ENCODE measurements around the gene PROK1. TPM values are rescaled to one million over a fixed set of nuclear protein-coding genes. Genes with fewer than 3 reads are reported as not detected.

Gene PROK1
- total RNA-seq, 4 donors from 2014 or later = 0.72 to 4.2 TPM; not detected in 2

- H3K4me3 ChIP-seq = no peak overlapping the region
- WGBS = 52% methylated on average over 10 of the region's 10 CpGs
- peaks cover 13% of the 10 kb centered on the region for H3K4me1 ChIP-seq
- no peak for TF ChIP-seq POLR2A (IDR thresholded peaks at IDR 0.05)
- no peak for TF ChIP-seq CTCF (IDR thresholded peaks at IDR 0.05)
- TF ChIP-seq EP300 (IDR thresholded peaks at IDR 0.05) = no peak
- no peak for TF ChIP-seq POLR2AphosphoS5 (IDR thresholded peaks at IDR 0.05)
- DNase-seq (ENCODE audit: low spot score in 2 of 2) = no peak
- H3K9me3 ChIP-seq = no peaks in the 10 kb centered on the region
- H3K27me3 ChIP-seq = peaks cover 10% of the 10 kb centered on the region
- H3K27ac ChIP-seq = no peak overlapping the region
- no peaks in the 10 kb centered on the region for H3K36me3 ChIP-seq
Measured at GRCh38 chr1:110476028-110476765, 25.2 kb downstream of the PROK1 start.

GRCh38 chr1:110477041-110477440, 26.1 kb downstream of the PROK1 start:
- H3K27ac ChIP-seq = no peak overlapping the region
- no peak overlapping the region for H3K4me3 ChIP-seq
- H3K4me1 ChIP-seq = peaks cover 13% of the 10 kb centered on the region
- no peaks in the 10 kb centered on the region for H3K9me3 ChIP-seq
- TF ChIP-seq POLR2A (IDR thresholded peaks at IDR 0.05) (no peak), EP300 (IDR thresholded peaks at IDR 0.05) (no peak), POLR2AphosphoS5 (IDR thresholded peaks at IDR 0.05) (no peak), CTCF (IDR thresholded peaks at IDR 0.05) (no peak)
- 76% methylated on average over 2 of the region's 2 CpGs for WGBS
- peaks cover 10% of the 10 kb centered on the region for H3K27me3 ChIP-seq
- no peak for DNase-seq (ENCODE audit: low spot score in 2 of 2)
- H3K36me3 ChIP-seq = no peaks in the 10 kb centered on the region

GRCh38 chr1:110477445-110477957, 26.6 kb downstream of the PROK1 start:
- Histone ChIP-seq H3K4me3 (no peak overlapping the region), H3K4me1 (peaks cover 13% of the 10 kb centered on the region), H3K36me3 (no peaks in the 10 kb centered on the region), H3K9me3 (no peaks in the 10 kb centered on the region), H3K27ac (no peak overlapping the region), H3K27me3 (peaks cover 10% of the 10 kb centered on the region)
- 47% methylated on average over 3 of the region's 3 CpGs for WGBS
- no peak for TF ChIP-seq EP300 (IDR thresholded peaks at IDR 0.05)
- TF ChIP-seq CTCF (IDR thresholded peaks at IDR 0.05) = no peak
- no peak for TF ChIP-seq POLR2A (IDR thresholded peaks at IDR 0.05)
- TF ChIP-seq POLR2AphosphoS5 (IDR thresholded peaks at IDR 0.05) = no peak
- DNase-seq (ENCODE audit: low spot score in 2 of 2) = no peak

GRCh38 chr1:110477967-110478640, 27.2 kb downstream of the PROK1 start:
- no peak for DNase-seq (ENCODE audit: low spot score in 2 of 2)

More at GRCh38 chr1:110477967-110478640, 27.2 kb downstream of the PROK1 start:
- H3K4me1 ChIP-seq = peaks cover 15% of the 10 kb centered on the region
- no peak overlapping the region for H3K4me3 ChIP-seq
- peaks cover 13% of the 10 kb centered on the region for H3K27me3 ChIP-seq
- H3K27ac ChIP-seq = no peak overlapping the region
- TF ChIP-seq POLR2AphosphoS5 (IDR thresholded peaks at IDR 0.05) = no peak
- TF ChIP-seq EP300 (IDR thresholded peaks at IDR 0.05) = no peak
- TF ChIP-seq CTCF (IDR thresholded peaks at IDR 0.05) = no peak
- TF ChIP-seq POLR2A (IDR thresholded peaks at IDR 0.05) = no peak
- H3K36me3 ChIP-seq = no peaks in the 10 kb centered on the region
- no peaks in the 10 kb centered on the region for H3K9me3 ChIP-seq
- 71% methylated on average over 3 of the region's 3 CpGs for WGBS

Measured in suprapubic skin (tissue), 4 donors.